ENCODE measurements around the gene CREB3L2.

GRCh38 chr7:137839903-137840779 lies 161.7 kb downstream of the CREB3L2 start:
- TF ChIP-seq CTCF (conservative IDR thresholded peaks at IDR 0.05 in 1 of 2, IDR thresholded peaks at IDR 0.05 in 1 of 2; ENCODE audit: low read depth in 1 of 2, low read length in 2 of 2) (no peak), EZH2 (IDR thresholded peaks at IDR 0.05; ENCODE audit: low read length, missing control alignments) (no peak)

Data from fibroblast of lung (primary cell).